ENCODE data around the gene KCTD16. TPM values are rescaled to one million over a fixed set of nuclear protein-coding genes. Genes with fewer than 3 reads are reported as not detected.

The KCTD16 gene
- total and polyA plus RNA-seq, 11 donors, result 0.02 to 0.32 (median 0.12) TPM; not detected in 3

DNA sequence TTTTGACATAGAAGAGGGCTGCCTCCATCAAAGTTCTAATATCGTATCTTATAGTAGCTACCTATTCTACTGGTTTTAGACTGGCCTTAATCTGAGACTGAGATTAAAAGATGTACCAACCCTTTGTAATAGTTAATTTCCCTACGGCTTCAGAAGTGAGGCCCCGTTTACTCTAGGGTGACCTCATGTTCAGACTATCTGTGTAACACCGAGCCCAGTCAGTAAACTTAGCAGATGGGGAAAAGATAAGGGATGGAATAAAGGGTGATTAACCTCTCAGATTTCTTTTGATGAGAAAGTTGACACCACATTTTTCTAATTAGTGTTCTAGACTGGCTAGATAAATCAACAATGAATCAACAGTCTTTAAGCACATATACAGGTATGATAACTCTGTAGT lies 283.1 kb downstream of the KCTD16 start:
- WGBS, 4 donors, result 62 to 74% (median 69%) methylated on average over 4 of the region's 4 CpGs
- Histone ChIP-seq H3K27ac (no peak overlapping the region), H3K27me3 (no peaks in the 10 kb centered on the region), H3K4me3 (no peak overlapping the region), H3K36me3 (no peaks in the 10 kb centered on the region), H3K4me1 (no peaks in the 10 kb centered on the region), H3K9me3 (no peaks in the 10 kb centered on the region)
- TF ChIP-seq, protein P1, sequence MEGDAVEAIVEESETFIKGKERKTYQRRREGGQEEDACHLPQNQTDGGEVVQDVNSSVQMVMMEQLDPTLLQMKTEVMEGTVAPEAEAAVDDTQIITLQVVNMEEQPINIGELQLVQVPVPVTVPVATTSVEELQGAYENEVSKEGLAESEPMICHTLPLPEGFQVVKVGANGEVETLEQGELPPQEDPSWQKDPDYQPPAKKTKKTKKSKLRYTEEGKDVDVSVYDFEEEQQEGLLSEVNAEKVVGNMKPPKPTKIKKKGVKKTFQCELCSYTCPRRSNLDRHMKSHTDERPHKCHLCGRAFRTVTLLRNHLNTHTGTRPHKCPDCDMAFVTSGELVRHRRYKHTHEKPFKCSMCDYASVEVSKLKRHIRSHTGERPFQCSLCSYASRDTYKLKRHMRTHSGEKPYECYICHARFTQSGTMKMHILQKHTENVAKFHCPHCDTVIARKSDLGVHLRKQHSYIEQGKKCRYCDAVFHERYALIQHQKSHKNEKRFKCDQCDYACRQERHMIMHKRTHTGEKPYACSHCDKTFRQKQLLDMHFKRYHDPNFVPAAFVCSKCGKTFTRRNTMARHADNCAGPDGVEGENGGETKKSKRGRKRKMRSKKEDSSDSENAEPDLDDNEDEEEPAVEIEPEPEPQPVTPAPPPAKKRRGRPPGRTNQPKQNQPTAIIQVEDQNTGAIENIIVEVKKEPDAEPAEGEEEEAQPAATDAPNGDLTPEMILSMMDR (IDR thresholded peaks at IDR 0.05), result no peak
- TF ChIP-seq POLR2A (IDR thresholded peaks at IDR 0.05), result no peak
- DNase-seq (no peak), ATAC-seq (no peak)
- intact Hi-C loops (cut with DNase I), result no loop called here

DNA sequence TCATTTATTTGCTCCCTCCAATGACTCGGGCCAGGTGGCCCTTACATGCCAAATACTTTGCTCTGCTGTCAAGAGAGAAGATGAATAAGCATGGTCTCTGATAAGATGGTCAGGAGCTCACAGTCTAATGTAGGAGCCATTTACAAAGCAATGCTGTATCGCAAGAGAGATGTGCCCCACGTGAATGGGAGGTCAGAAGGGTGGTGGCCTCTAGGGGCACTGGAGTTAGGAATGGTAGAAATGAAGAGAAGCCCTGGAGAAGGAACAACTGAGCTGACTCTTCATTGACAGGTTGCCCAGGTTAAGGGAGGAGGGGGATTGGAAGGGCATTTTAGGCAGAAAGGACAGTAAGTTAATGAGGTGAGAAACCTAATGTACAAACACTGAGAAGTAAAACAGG lies 286.5 kb downstream of the KCTD16 start:
- H3K27ac ChIP-seq, result no peak overlapping the region
- intact Hi-C loops (cut with DNase I), result no loop called here
- DNase-seq (no peak), ATAC-seq (no peak)
- no peak overlapping the region for H3K4me3 ChIP-seq
- 59 to 74% (median 67%) methylated on average over 3 of the region's 3 CpGs for WGBS, 4 donors
- H3K4me1 ChIP-seq, result no peaks in the 10 kb centered on the region
- H3K27me3 ChIP-seq, result no peaks in the 10 kb centered on the region
- no peak for TF ChIP-seq POLR2A (IDR thresholded peaks at IDR 0.05)
- no peaks in the 10 kb centered on the region for H3K9me3 ChIP-seq
- H3K36me3 ChIP-seq, result no peaks in the 10 kb centered on the region

DNA sequence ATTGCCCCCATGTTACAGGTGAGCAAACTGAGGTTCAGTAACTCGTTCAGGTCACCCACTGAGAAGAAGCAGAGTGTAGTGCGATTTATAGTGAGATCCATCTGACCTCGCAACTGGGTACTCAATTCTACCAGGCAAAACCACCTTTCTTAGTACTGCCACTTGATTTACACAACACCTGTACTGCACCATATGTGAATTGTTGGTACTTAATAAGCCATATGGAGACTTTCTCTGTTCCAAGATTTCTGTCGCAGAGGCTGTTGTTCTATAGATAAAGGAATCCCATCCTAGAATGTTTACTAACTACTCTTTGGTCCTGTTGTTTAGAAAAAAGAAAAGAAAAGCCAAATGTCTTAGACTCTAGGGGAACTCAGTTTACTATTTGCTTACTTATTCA lies 287.5 kb downstream of the KCTD16 start:
- no peaks in the 10 kb centered on the region for H3K27me3 ChIP-seq
- TF ChIP-seq, protein P1 (IDR thresholded peaks at IDR 0.05), result no peak
- TF ChIP-seq POLR2A (IDR thresholded peaks at IDR 0.05), result no peak
- WGBS, 4 donors, result 89 to 94% (median 91%) methylated on average over 4 of the region's 4 CpGs
- no peak overlapping the region for H3K4me3 ChIP-seq
- no peaks in the 10 kb centered on the region for H3K4me1 ChIP-seq
- intact Hi-C loops (cut with DNase I), result no loop called here
- ATAC-seq (no peak), DNase-seq (no peak)
- H3K9me3 ChIP-seq, result no peaks in the 10 kb centered on the region
- no peaks in the 10 kb centered on the region for H3K36me3 ChIP-seq
- H3K27ac ChIP-seq, result no peak overlapping the region

DNA sequence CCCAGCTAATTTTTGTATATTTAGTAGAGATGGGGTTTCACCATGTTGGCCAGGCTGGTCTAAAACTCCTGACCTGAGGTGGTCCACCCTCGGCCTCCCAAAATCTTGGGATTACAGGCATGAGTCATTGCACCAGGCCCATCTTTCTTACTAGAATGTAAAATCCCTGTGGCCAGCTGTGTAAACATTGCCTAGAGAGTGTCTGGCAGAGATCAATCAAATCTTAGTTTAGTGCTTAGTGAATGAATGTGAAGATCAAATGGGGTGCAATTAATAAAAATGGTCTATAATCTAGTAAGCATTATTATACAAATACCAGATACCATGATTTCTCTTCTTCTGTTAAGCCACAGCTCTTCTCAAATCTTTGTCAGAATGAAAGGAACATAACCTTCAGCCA lies 289.9 kb downstream of the KCTD16 start:
- no peak for ATAC-seq
- no peak overlapping the region for H3K4me3 ChIP-seq
- DNase-seq, result no peak
- intact Hi-C loops (cut with DNase I), result no loop called here
- WGBS, 4 donors, result 50 to 71% (median 64%) methylated on average over 1 of the region's 1 CpG
- no peaks in the 10 kb centered on the region for H3K36me3 ChIP-seq
- TF ChIP-seq, protein P1 (IDR thresholded peaks at IDR 0.05), result no peak
- TF ChIP-seq POLR2A (IDR thresholded peaks at IDR 0.05), result no peak
- H3K4me1 ChIP-seq, result no peaks in the 10 kb centered on the region
- H3K27me3 ChIP-seq, result no peaks in the 10 kb centered on the region
- H3K9me3 ChIP-seq, result no peaks in the 10 kb centered on the region
- H3K27ac ChIP-seq, result no peak overlapping the region

DNA sequence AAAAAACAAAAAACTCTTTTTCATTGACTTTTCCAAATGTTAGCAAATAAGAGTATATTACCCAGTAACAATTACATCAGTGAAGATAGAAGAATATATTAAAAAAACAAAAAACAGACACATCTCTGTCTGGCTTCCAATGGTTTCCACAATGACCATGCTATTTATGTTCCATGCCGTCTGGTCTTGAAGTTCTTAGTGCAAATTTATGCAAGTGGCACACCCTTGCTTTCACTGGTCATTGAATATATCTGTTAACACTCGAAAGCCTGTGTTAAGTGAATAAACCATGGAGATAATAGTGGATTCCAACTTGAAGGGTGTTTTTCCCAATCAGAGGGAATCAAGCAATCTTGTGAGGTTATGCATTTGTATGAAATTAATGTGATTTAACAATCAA lies 291.9 kb downstream of the KCTD16 start:
- Histone ChIP-seq H3K36me3 (no peaks in the 10 kb centered on the region), H3K4me1 (no peaks in the 10 kb centered on the region), H3K9me3 (no peaks in the 10 kb centered on the region), H3K27me3 (no peaks in the 10 kb centered on the region), H3K27ac (no peak overlapping the region), H3K4me3 (no peak overlapping the region)
- DNase-seq, result no peak
- TF ChIP-seq POLR2A (IDR thresholded peaks at IDR 0.05), result no peak
- TF ChIP-seq, protein P1 (IDR thresholded peaks at IDR 0.05), result no peak
- intact Hi-C loops (cut with DNase I), result no loop called here
- no peak for ATAC-seq
- WGBS, 4 donors, result 67 to 74% (median 69%) methylated on average over 2 of the region's 2 CpGs

Data from heart left ventricle (tissue), 16 donors.